ENCODE data around the gene PTGER3. TPM values are rescaled to one million over a fixed set of nuclear protein-coding genes. Genes with fewer than 3 reads are reported as not detected.

PTGER3 gene
- total RNA-seq, 4 donors from 2014 or later: 51.1 to 217 (median 119) TPM

GRCh38 chr1:70930062-70930461 lies 117.6 kb downstream of the PTGER3 start:
- intact Hi-C loops (cut with DNase I; ENCODE audit: low total_unique reads): no loop called here
- no peak for DNase-seq
- Histone ChIP-seq H3K36me3 (no peaks in the 10 kb centered on the region), H3K4me3 (no peak overlapping the region), H3K27me3 (no peaks in the 10 kb centered on the region), H3K4me1 (peaks cover 0 to 4% of the 10 kb centered on the region in 2 donors), H3K27ac (peak overlapping the region in 1 of 2 donors; percentile 2), H3K9me3 (no peaks in the 10 kb centered on the region)
- TF ChIP-seq POLR2A (IDR thresholded peaks at IDR 0.05) (no peak), CTCF (IDR thresholded peaks at IDR 0.05) (no peak)

- intact Hi-C loops (cut with DNase I; ENCODE audit: low total_unique reads): no loop called here
- H3K4me1 ChIP-seq: no peaks in the 10 kb centered on the region
- no peaks in the 10 kb centered on the region for H3K27me3 ChIP-seq
- no peaks in the 10 kb centered on the region for H3K36me3 ChIP-seq
- peaks cover 0 to 5% of the 10 kb centered on the region in 2 donors for H3K9me3 ChIP-seq
- no peak overlapping the region for H3K4me3 ChIP-seq
- no peak overlapping the region for H3K27ac ChIP-seq
- TF ChIP-seq CTCF (IDR thresholded peaks at IDR 0.05) (no peak), POLR2A (IDR thresholded peaks at IDR 0.05) (no peak)
- no peak for DNase-seq
Observed at GRCh38 chr1:70922196-70922595, 125.4 kb downstream of the PTGER3 start.

MicroRNA genes within 50 kb of the gene (microRNA counts, 767-probe panel; counts per million panel counts)
- 4,738 to 5,746 counts per million in 2 donors for microRNA hsa-miR-186-5p

Small RNAs within 50 kb of the gene (microRNA-seq; reads per million reads assigned to microRNA genes)
- gene MIR186 (ENCODE audit: borderline microRNAs expressed, borderline replicate concordance): 353 reads per million, percentile 71 among the genes with 10 or more reads in this experiment

Small RNAs within 50 kb of the gene (small RNA-seq; reads per million reads assigned to genes)
- 111 reads per million, percentile 94 among the genes with 10 or more reads in this experiment for gene MIR186

Other genes starting within 250 kb of the PTGER3 start
- 100 to 1,000 TPM in 2 of 4 donors, 10 to 100 TPM in 2; 29.5 to 178 (median 122) TPM for gene ZRANB2, start 33.2 kb upstream of the PTGER3 start, total RNA-seq